Vagina (tissue), 2 donors: ENCODE measurements around the gene LHFPL2. TPM values are rescaled to one million over a fixed set of nuclear protein-coding genes. Genes with fewer than 3 reads are reported as not detected.

Experiments
- DNase-seq, 2 donors: peaks; one replicate each; pipeline ENCODE4 v3.0.0-alpha.2; 2017; ENCODE audit errors: extremely low spot score in 2 of 2
- H3K27ac ChIP-seq: fragments of 200-600 bp; sonication (generic); one replicate; pipeline ENCODE4 v1.5.1; 2019
- H3K27me3 ChIP-seq: fragments of 200-600 bp; sonication (generic); one replicate; pipeline ENCODE4 v1.5.1; 2019
- H3K36me3 ChIP-seq, 2 donors: fragments of 200-600 bp; sonication (generic); one replicate each; pipeline ENCODE4 v1.5.1; 2017 to 2019
- H3K4me1 ChIP-seq: fragments of 200-600 bp; sonication (generic); one replicate; pipeline ENCODE4 v1.5.1; 2019
- H3K4me3 ChIP-seq, 2 donors: fragments of 200-600 bp; sonication (generic); 1 replicate in 1 of 2; 2 replicates in 1 of 2; pipeline ENCODE4 v1.5.1; 2016 to 2019
- H3K9me3 ChIP-seq: fragments of 200-600 bp; sonication (generic); one replicate; pipeline ENCODE4 v1.5.1; 2019
- CTCF ChIP-seq, 3 experiments: fragments of 450-650 bp in 2 of 3; fragments of 200-600 bp in 1 of 3; sonication (generic) in 1 of 3; IDR thresholded peaks; one replicate each; pipeline ENCODE4 v1.5.1; 2017 to 2019; ENCODE audit warnings: antibody characterized with exemption in 3 of 3, mild to moderate bottlenecking in 2 of 3, moderate library complexity in 2 of 3
- POLR2A ChIP-seq, 2 donors: fragments of 450-650 bp; IDR thresholded peaks; one replicate each; pipeline ENCODE4 v1.6.1; 2017; ENCODE audit warnings: antibody characterized with exemption in 2 of 2, mild to moderate bottlenecking in 2 of 2, moderate library complexity in 2 of 2
- POLR2AphosphoS5 ChIP-seq, 2 donors: sonication (generic); formaldehyde crosslinking; IDR thresholded peaks; one replicate each; pipeline ENCODE4 v1.9.0; 2017; ENCODE audit warnings: antibody characterized with exemption in 2 of 2, mild to moderate bottlenecking in 2 of 2, low read depth in 1 of 2; ENCODE audit not compliant: insufficient read depth in 1 of 2
- intact Hi-C: fragments of 100-400 bp; cut with DNase I; formaldehyde crosslinking; loops from one replicate; pipeline ENCODE4 v1.15.1; 2023
- total RNA-seq: library from RNA; depleted of rRNA; stranded (reverse); fragments of >200 nt; gene quantifications from one replicate; pipeline ENCODE4 v1.2.3, GENCODE V29; 2016

The LHFPL2 gene
- total RNA-seq, 1 donor from 2014 or later = 24.8 TPM

GRCh38 chr5:78587775-78588291 is 60.7 kb downstream of the LHFPL2 start:
- Histone ChIP-seq H3K9me3 (no peaks in the 10 kb centered on the region), H3K4me1 (peaks cover 34% of the 10 kb centered on the region), H3K27ac (peak overlapping the region; percentile 10), H3K27me3 (no peaks in the 10 kb centered on the region), H3K4me3 (no peak overlapping the region), H3K36me3 (no peaks in the 10 kb centered on the region)
- DNase-seq = no peak
- TF ChIP-seq CTCF (IDR thresholded peaks at IDR 0.05) (no peak), POLR2A (IDR thresholded peaks at IDR 0.05) (no peak)
- intact Hi-C loops = no loop called here

- peak overlapping the region; percentile 10 for H3K27ac ChIP-seq
- H3K36me3 ChIP-seq = no peaks in the 10 kb centered on the region
- H3K4me3 ChIP-seq = no peak overlapping the region
- DNase-seq = no peak
- intact Hi-C loops = no loop called here
- no peak for TF ChIP-seq POLR2A (IDR thresholded peaks at IDR 0.05)
- H3K9me3 ChIP-seq = no peaks in the 10 kb centered on the region
- no peaks in the 10 kb centered on the region for H3K27me3 ChIP-seq
- H3K4me1 ChIP-seq = peaks cover 30% of the 10 kb centered on the region
These were observed 61.3 kb downstream of the LHFPL2 start for GRCh38 chr5:78587081-78587774.

GRCh38 chr5:78586251-78586650 is 62.3 kb downstream of the LHFPL2 start:
- H3K36me3 ChIP-seq = no peaks in the 10 kb centered on the region
- no peak for TF ChIP-seq POLR2A (IDR thresholded peaks at IDR 0.05)
- intact Hi-C loops = no loop called here
- no peak overlapping the region for H3K27ac ChIP-seq
- no peaks in the 10 kb centered on the region for H3K27me3 ChIP-seq
- no peak for DNase-seq
- peaks cover 21% of the 10 kb centered on the region for H3K4me1 ChIP-seq
- no peaks in the 10 kb centered on the region for H3K9me3 ChIP-seq
- no peak overlapping the region for H3K4me3 ChIP-seq

GRCh38 chr5:78578015-78578414 is 70.6 kb downstream of the LHFPL2 start:
- no peaks in the 10 kb centered on the region for H3K27me3 ChIP-seq
- no peaks in the 10 kb centered on the region for H3K9me3 ChIP-seq
- H3K4me3 ChIP-seq = no peak overlapping the region
- TF ChIP-seq CTCF (IDR thresholded peaks at IDR 0.05) (no peak), POLR2AphosphoS5 (IDR thresholded peaks at IDR 0.05; ENCODE audit: insufficient read depth in 1 of 2, low read depth in 1 of 2) (no peak), POLR2A (IDR thresholded peaks at IDR 0.05) (no peak)
- H3K27ac ChIP-seq = no peak overlapping the region
- intact Hi-C loops = no loop called here
- DNase-seq = no peak
- H3K4me1 ChIP-seq = peaks cover 39% of the 10 kb centered on the region
- H3K36me3 ChIP-seq = no peaks in the 10 kb centered on the region

GRCh38 chr5:78577071-78577807 is 71.3 kb downstream of the LHFPL2 start:
- H3K4me1 ChIP-seq = peaks cover 39% of the 10 kb centered on the region
- no peak overlapping the region for H3K27ac ChIP-seq
- no peak for DNase-seq
- H3K27me3 ChIP-seq = no peaks in the 10 kb centered on the region
- H3K4me3 ChIP-seq = no peak overlapping the region
- H3K36me3 ChIP-seq = no peaks in the 10 kb centered on the region
- TF ChIP-seq CTCF (IDR thresholded peaks at IDR 0.05) (no peak), POLR2A (IDR thresholded peaks at IDR 0.05) (no peak), POLR2AphosphoS5 (IDR thresholded peaks at IDR 0.05; ENCODE audit: insufficient read depth in 1 of 2, low read depth in 1 of 2) (no peak)
- H3K9me3 ChIP-seq = no peaks in the 10 kb centered on the region
- intact Hi-C loops = no loop called here

GRCh38 chr5:78576376-78576775 is 72.2 kb downstream of the LHFPL2 start:
- Histone ChIP-seq H3K36me3 (no peaks in the 10 kb centered on the region), H3K9me3 (no peaks in the 10 kb centered on the region), H3K4me1 (peaks cover 39% of the 10 kb centered on the region), H3K4me3 (no peak overlapping the region), H3K27me3 (no peaks in the 10 kb centered on the region), H3K27ac (no peak overlapping the region)
- intact Hi-C loops = no loop called here
- no peak for DNase-seq
- TF ChIP-seq POLR2A (IDR thresholded peaks at IDR 0.05) = no peak
- TF ChIP-seq CTCF (IDR thresholded peaks at IDR 0.05) = no peak
- TF ChIP-seq POLR2AphosphoS5 (IDR thresholded peaks at IDR 0.05; ENCODE audit: insufficient read depth in 1 of 2, low read depth in 1 of 2) = no peak
